HG02763 (cell line): Measurements from ENCODE around the gene ZBTB20.

Source experiments
- ATAC-seq: cut with Tn5 transposase; IDR thresholded peaks from one replicate; pipeline ENCODE4 v1.9.1; 2021; ENCODE audit warnings: mild to moderate bottlenecking, moderate library complexity; ENCODE audit not compliant: unreplicated experiment

The ZBTB20 gene

GRCh38 chr3:114435386-114436115 lies 711.5 kb downstream of the ZBTB20 start:
- ATAC-seq: no peak

GRCh38 chr3:114432310-114432709 lies 714.8 kb downstream of the ZBTB20 start:
- no peak for ATAC-seq

- peak; percentile 83 for ATAC-seq
These were observed 719.0 kb downstream of the ZBTB20 start for GRCh38 chr3:114428044-114428595.

- ATAC-seq: no peak
These were observed 719.6 kb downstream of the ZBTB20 start for GRCh38 chr3:114427285-114428043.

GRCh38 chr3:114424337-114424736 lies 722.8 kb downstream of the ZBTB20 start:
- ATAC-seq: no peak

- no peak for ATAC-seq
These were observed 725.9 kb downstream of the ZBTB20 start for GRCh38 chr3:114421204-114421603.

- ATAC-seq: no peak
These were observed 727.0 kb downstream of the ZBTB20 start for GRCh38 chr3:114420072-114420471.

- ATAC-seq: peak; percentile 69
These were observed 728.2 kb downstream of the ZBTB20 start for GRCh38 chr3:114418724-114419543.

- peak; percentile 70 for ATAC-seq
These were observed 729.0 kb downstream of the ZBTB20 start for GRCh38 chr3:114418107-114418506.

GRCh38 chr3:114417675-114418074 lies 729.4 kb downstream of the ZBTB20 start:
- peak; percentile 10 for ATAC-seq

- no peak for ATAC-seq
These were observed 729.8 kb downstream of the ZBTB20 start for GRCh38 chr3:114417265-114417664.

- ATAC-seq: peak; percentile 79
These were observed 735.0 kb downstream of the ZBTB20 start for GRCh38 chr3:114411811-114412803.

GRCh38 chr3:114411190-114411668 lies 735.9 kb downstream of the ZBTB20 start:
- no peak for ATAC-seq

GRCh38 chr3:114408736-114409670 lies 738.1 kb downstream of the ZBTB20 start:
- ATAC-seq: no peak

- ATAC-seq: no peak
These were observed 740.2 kb downstream of the ZBTB20 start for GRCh38 chr3:114406922-114407321.

GRCh38 chr3:114406286-114406685 lies 740.8 kb downstream of the ZBTB20 start:
- no peak for ATAC-seq

GRCh38 chr3:114405202-114405990 lies 741.7 kb downstream of the ZBTB20 start:
- peak; percentile 74 for ATAC-seq

- ATAC-seq: no peak
These were observed 742.5 kb downstream of the ZBTB20 start for GRCh38 chr3:114404590-114404989.
